GM10266 (cell line): ENCODE measurements around the gene HSPD1.

ENCODE experiments used
- DNase-seq: peaks from one replicate; pipeline ENCODE4 v3.0.0; 2012; ENCODE audit errors: extremely low spot score
- CTCF ChIP-seq: IDR thresholded peaks from 2 replicates; pipeline ENCODE4 v1.5.1; 2012; ENCODE audit warnings: mild to moderate bottlenecking, low read depth; ENCODE audit not compliant: control insufficient read depth, insufficient read depth; ENCODE audit errors: missing control alignments

HSPD1 gene

GRCh38 chr2:197477797-197478196 lies 21.8 kb downstream of the HSPD1 start:
- DNase-seq, result no peak
- no peak for TF ChIP-seq CTCF

GRCh38 chr2:197472166-197472565 lies 27.5 kb downstream of the HSPD1 start:
- DNase-seq, result no peak
- no peak for TF ChIP-seq CTCF

DNA sequence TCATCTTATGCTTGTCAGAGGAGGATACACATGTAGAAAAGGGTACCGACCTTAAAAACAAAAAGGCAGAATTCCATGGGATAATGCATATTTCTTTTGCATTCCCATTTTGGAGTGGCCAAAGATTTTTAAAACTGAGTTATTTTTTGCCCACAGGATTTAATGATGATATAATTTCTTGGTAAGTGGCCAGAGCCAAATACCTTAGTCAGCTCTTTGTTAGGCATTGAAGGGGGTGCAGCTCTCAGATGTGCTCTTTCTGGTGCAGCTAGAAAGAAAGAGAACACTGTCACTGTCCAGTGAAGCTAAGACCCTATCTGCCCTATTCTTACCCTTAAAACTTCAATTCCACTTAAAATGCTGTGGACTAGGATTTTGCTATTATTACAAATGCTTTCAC lies 35.5 kb downstream of the HSPD1 start:
- TF ChIP-seq CTCF, result no peak
- DNase-seq, result no peak

DNA sequence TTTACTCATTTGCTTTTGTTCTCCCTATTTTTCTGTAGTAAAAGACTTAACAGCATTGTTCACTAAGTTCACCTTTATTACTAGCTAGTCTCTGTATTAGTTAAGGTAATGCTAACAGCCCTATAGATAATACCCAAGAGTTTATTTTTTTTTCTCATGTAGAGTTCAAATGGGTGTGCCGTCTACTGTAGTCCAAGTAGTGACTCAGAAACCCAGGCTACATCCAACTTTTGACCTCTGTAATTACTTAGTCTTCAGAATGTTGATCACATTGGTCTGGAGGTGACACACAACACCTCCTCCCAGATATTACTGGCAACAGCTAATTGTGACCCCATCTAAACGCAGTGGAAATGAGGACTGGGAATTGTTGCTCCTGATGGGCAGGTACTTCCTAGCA lies 38.6 kb downstream of the HSPD1 start:
- TF ChIP-seq CTCF, result no peak
- DNase-seq, result no peak

GRCh38 chr2:197460649-197461048 lies 39.0 kb downstream of the HSPD1 start:
- no peak for DNase-seq
- TF ChIP-seq CTCF, result no peak

GRCh38 chr2:197455428-197455827 lies 44.2 kb downstream of the HSPD1 start:
- no peak for DNase-seq

GRCh38 chr2:197454923-197455322 lies 44.7 kb downstream of the HSPD1 start:
- DNase-seq, result no peak
- no peak for TF ChIP-seq CTCF

More at GRCh38 chr2:197455428-197455827, 44.2 kb downstream of the HSPD1 start:
- TF ChIP-seq CTCF, result no peak

- DNase-seq, result peak; percentile 66
- no peak for TF ChIP-seq CTCF
Observed at GRCh38 chr2:197453914-197454398, 45.7 kb downstream of the HSPD1 start.
